ENCODE results near the gene CEACAM3. TPM values are rescaled to one million over a fixed set of nuclear protein-coding genes. Genes with fewer than 3 reads are reported as not detected.
A peak's percentile ranks its signal among the peaks of the same experiment; 100 is the strongest.
"Not testable (repeated sequence)": the region's sequence is repeated elsewhere in the genome, so short reads cannot be mapped to it uniquely, and the experiment has no call there.

CEACAM3 gene
- total RNA-seq, 1 experiment from 2014 or later = not detected

DNA sequence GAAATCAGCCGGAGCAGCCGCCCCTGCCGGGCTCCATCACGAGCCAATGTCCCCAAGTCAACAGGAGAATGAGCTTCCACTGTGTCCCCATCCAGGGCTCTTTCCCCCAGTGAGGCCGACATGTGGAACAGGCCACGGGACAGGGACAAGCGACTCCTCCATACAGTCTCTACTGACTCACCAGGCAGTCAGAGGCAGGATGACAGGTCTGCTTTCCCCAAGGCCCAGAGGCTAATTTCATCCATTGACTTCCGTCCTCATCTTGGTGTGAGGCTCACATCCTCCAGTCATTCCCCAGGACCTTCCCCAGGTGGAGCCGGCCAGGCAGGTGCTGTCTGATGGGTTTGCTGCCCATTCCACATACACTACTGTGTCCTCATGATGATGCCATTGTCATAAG is 37.5 kb upstream of the CEACAM3 start:
- Histone ChIP-seq H3K9me3 (ENCODE audit: low read length) (no peaks in the 10 kb centered on the region), H3K27ac (ENCODE audit: low read length) (no peak overlapping the region), H2AFZ (ENCODE audit: low read length) (no peak overlapping the region), H3K4me2 (ENCODE audit: low read depth, low read length, poor library complexity, severe bottlenecking) (no peak overlapping the region), H3K9me2 (replicated peaks; ENCODE audit: insufficient read depth, low read length) (no peaks in the 10 kb centered on the region), H3K4me1 (ENCODE audit: low read length) (no peaks in the 10 kb centered on the region), H3K9ac (ENCODE audit: low read length) (no peak overlapping the region), H3K79me2 (ENCODE audit: low read length) (no peaks in the 10 kb centered on the region), H4K20me1 (ENCODE audit: insufficient read depth, low read depth, low read length) (no peaks in the 10 kb centered on the region), H3K36me3 (ENCODE audit: insufficient read depth, low read length) (no peaks in the 10 kb centered on the region), H3K4me3 (ENCODE audit: low read length) (no peak overlapping the region), H3K27me3 (ENCODE audit: low read length) (no peaks in the 10 kb centered on the region)
- no peak for DNase-seq

DNA sequence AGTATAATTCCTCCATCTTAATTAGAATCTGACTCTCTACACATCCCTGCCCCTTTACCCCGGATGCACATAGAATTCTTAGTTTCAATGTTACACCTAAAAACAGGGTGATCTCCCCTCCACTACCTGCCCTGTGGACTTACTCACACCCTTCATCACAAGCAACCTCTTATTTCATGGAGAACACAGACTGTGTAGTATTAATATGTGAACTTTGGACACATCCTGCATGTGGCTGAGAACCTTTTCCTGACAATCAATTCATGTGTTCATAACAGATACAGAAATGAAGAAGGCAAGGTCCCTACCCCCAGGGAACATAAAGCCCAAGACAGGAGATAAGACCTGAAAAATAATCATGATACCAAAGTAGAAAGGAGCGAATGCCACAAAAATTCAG is 29.3 kb upstream of the CEACAM3 start:
- no peaks in the 10 kb centered on the region for H4K20me1 ChIP-seq (ENCODE audit: insufficient read depth, low read depth, low read length)
- no peaks in the 10 kb centered on the region for H3K36me3 ChIP-seq (ENCODE audit: insufficient read depth, low read length)
- DNase-seq = no peak
- no peaks in the 10 kb centered on the region for H3K79me2 ChIP-seq (ENCODE audit: low read length)
- no peaks in the 10 kb centered on the region for H3K27me3 ChIP-seq (ENCODE audit: low read length)
- H3K9ac ChIP-seq (ENCODE audit: low read length) = no peak overlapping the region
- no peak overlapping the region for H3K4me2 ChIP-seq (ENCODE audit: low read depth, low read length, poor library complexity, severe bottlenecking)
- no peak overlapping the region for H3K4me3 ChIP-seq (ENCODE audit: low read length)
- H3K27ac ChIP-seq (ENCODE audit: low read length) = no peak overlapping the region
- H3K9me3 ChIP-seq (ENCODE audit: low read length) = no peaks in the 10 kb centered on the region
- no peaks in the 10 kb centered on the region for H3K4me1 ChIP-seq (ENCODE audit: low read length)
- H2AFZ ChIP-seq (ENCODE audit: low read length) = no peak overlapping the region
- H3K9me2 ChIP-seq (replicated peaks; ENCODE audit: insufficient read depth, low read length) = no peaks in the 10 kb centered on the region

DNA sequence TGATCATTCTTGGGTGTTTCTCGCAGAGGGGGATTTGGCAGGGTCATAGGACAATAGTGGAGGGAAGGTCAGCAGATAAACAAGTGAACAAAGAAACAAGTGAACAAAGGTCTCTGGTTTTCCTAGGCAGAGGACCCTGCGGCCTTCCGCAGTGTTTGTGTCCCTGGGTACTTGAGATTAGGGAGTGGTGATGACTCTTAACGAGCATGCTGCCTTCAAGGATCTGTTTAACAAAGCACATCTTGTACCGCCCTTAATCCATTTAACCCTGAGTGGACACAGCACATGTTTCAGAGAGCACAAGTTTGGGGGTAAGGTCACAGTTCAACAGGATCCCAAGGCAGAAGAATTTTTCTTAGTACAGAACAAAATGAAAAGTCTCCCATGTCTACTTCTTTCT is 28.3 kb upstream of the CEACAM3 start:
- not testable (repeated sequence) for H3K36me3 ChIP-seq (ENCODE audit: insufficient read depth, low read length); H3K9ac ChIP-seq (ENCODE audit: low read length)

DNA sequence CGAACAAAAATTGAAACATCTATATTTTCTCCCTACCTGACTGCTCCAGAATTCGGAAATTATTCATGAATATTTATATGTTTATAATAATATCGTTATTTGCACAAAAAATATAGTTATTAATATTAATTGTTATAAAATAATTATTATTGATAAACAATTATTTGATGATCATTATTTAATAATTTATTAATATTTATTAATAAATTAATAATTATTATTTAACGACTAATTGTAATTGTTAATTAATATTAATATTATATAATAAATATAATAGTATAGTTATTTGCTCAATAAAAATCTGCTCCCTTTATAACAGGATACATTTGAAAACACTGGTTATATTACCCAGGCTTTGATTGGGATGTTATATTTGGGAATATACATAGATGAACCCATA is 26.8 kb upstream of the CEACAM3 start:
- no peaks in the 10 kb centered on the region for H4K20me1 ChIP-seq (ENCODE audit: insufficient read depth, low read depth, low read length)
- H3K4me1 ChIP-seq (ENCODE audit: low read length) = no peaks in the 10 kb centered on the region
- H3K36me3 ChIP-seq (ENCODE audit: insufficient read depth, low read length) = no peaks in the 10 kb centered on the region
- no peaks in the 10 kb centered on the region for H3K79me2 ChIP-seq (ENCODE audit: low read length)
- no peak overlapping the region for H2AFZ ChIP-seq (ENCODE audit: low read length)
- no peaks in the 10 kb centered on the region for H3K9me3 ChIP-seq (ENCODE audit: low read length)
- DNase-seq = no peak
- H3K27me3 ChIP-seq (ENCODE audit: low read length) = no peaks in the 10 kb centered on the region
- H3K9me2 ChIP-seq (replicated peaks; ENCODE audit: insufficient read depth, low read length) = no peaks in the 10 kb centered on the region
- H3K27ac ChIP-seq (ENCODE audit: low read length) = no peak overlapping the region
- H3K9ac ChIP-seq (ENCODE audit: low read length) = no peak overlapping the region
- no peak overlapping the region for H3K4me3 ChIP-seq (ENCODE audit: low read length)
- H3K4me2 ChIP-seq (ENCODE audit: low read depth, low read length, poor library complexity, severe bottlenecking) = no peak overlapping the region

More for the DNA sequence above, 28.3 kb upstream of the CEACAM3 start:
- H3K4me2 ChIP-seq (ENCODE audit: low read depth, low read length, poor library complexity, severe bottlenecking); H3K27me3 ChIP-seq (ENCODE audit: low read length); DNase-seq; H3K4me1 ChIP-seq (ENCODE audit: low read length); H3K4me3 ChIP-seq (ENCODE audit: low read length); H2AFZ ChIP-seq (ENCODE audit: low read length); H3K9me2 ChIP-seq (replicated peaks; ENCODE audit: insufficient read depth, low read length); H4K20me1 ChIP-seq (ENCODE audit: insufficient read depth, low read depth, low read length); H3K79me2 ChIP-seq (ENCODE audit: low read length); H3K27ac ChIP-seq (ENCODE audit: low read length); H3K9me3 ChIP-seq (ENCODE audit: low read length): not testable (repeated sequence)

DNA sequence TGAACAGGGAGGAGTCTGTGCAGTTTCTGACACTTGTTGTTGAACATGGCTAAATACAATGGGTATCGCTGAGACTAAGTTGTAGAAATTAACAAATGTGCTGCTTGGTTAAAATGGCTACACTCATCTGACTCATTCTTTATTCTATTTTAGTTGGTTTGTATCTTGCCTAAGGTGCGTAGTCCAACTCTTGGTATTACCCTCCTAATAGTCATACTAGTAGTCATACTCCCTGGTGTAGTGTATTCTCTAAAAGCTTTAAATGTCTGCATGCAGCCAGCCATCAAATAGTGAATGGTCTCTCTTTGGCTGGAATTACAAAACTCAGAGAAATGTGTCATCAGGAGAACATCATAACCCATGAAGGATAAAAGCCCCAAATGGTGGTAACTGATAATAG is 25.0 kb upstream of the CEACAM3 start:
- Histone ChIP-seq H3K4me1 (ENCODE audit: low read length) (no peaks in the 10 kb centered on the region), H3K79me2 (ENCODE audit: low read length) (no peaks in the 10 kb centered on the region), H3K9ac (ENCODE audit: low read length) (no peak overlapping the region), H3K9me2 (replicated peaks; ENCODE audit: insufficient read depth, low read length) (no peaks in the 10 kb centered on the region), H3K27ac (ENCODE audit: low read length) (no peak overlapping the region), H3K4me2 (ENCODE audit: low read depth, low read length, poor library complexity, severe bottlenecking) (no peak overlapping the region), H3K4me3 (ENCODE audit: low read length) (no peak overlapping the region), H3K27me3 (ENCODE audit: low read length) (no peaks in the 10 kb centered on the region), H2AFZ (ENCODE audit: low read length) (no peak overlapping the region), H4K20me1 (ENCODE audit: insufficient read depth, low read depth, low read length) (no peaks in the 10 kb centered on the region), H3K9me3 (ENCODE audit: low read length) (no peaks in the 10 kb centered on the region), H3K36me3 (ENCODE audit: insufficient read depth, low read length) (no peaks in the 10 kb centered on the region)
- DNase-seq = no peak

DNA sequence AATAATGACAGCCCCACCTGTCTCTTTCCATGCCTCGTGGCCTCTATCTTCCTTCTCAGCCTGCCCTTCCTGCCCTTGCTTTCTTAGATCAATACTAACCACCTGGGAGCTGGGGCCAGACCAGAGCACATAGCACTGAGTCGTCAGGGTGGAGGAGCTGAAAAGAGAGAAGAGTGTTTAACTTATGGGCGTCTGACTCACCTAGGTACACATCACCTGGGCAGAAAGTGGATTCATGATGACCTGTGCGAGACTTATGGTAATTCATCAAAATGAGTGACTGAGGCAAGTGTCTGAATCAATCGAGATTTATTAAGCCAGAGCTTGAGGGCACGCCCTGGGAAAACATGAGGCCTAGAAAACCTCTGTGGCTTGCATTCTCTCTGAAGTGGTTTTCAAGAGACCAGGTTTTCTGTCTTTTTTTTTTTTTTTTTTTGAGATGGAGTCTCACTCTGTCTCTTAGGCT is 21.8 kb upstream of the CEACAM3 start:
- no peak overlapping the region for H3K27ac ChIP-seq (ENCODE audit: low read length)
- H3K36me3 ChIP-seq (ENCODE audit: insufficient read depth, low read length) = no peaks in the 10 kb centered on the region
- H3K4me3 ChIP-seq (ENCODE audit: low read length) = no peak overlapping the region
- no peaks in the 10 kb centered on the region for H3K79me2 ChIP-seq (ENCODE audit: low read length)
- DNase-seq = no peak
- no peaks in the 10 kb centered on the region for H3K27me3 ChIP-seq (ENCODE audit: low read length)
- H3K9me3 ChIP-seq (ENCODE audit: low read length) = no peaks in the 10 kb centered on the region
- H3K4me1 ChIP-seq (ENCODE audit: low read length) = no peaks in the 10 kb centered on the region
- no peaks in the 10 kb centered on the region for H4K20me1 ChIP-seq (ENCODE audit: insufficient read depth, low read depth, low read length)
- H3K9me2 ChIP-seq (replicated peaks; ENCODE audit: insufficient read depth, low read length) = no peaks in the 10 kb centered on the region
- no peak overlapping the region for H3K9ac ChIP-seq (ENCODE audit: low read length)
- no peak overlapping the region for H2AFZ ChIP-seq (ENCODE audit: low read length)
- H3K4me2 ChIP-seq (ENCODE audit: low read depth, low read length, poor library complexity, severe bottlenecking) = no peak overlapping the region

DNA sequence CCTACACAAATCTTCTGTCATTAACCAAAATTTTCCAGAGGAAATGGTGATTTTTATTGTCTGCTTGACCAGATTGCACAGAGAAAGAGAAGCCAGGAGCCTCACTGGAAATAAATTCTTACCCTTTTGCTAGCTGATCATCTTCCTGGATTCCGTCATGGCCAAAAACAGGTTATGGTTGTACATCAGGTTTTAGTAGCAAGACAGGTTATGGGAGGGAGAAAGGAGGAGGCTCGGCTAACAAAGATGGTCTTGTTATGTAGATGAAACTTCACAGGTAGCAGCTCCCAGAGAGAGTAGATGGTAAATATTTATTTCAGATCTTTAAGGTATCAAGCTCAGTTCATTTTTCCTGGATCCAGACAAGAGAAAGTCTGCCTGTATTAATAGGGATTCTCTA is 19.7 kb upstream of the CEACAM3 start:
- Histone ChIP-seq H2AFZ (ENCODE audit: low read length) (no peak overlapping the region), H3K9ac (ENCODE audit: low read length) (no peak overlapping the region), H3K36me3 (ENCODE audit: insufficient read depth, low read length) (no peaks in the 10 kb centered on the region), H3K27me3 (ENCODE audit: low read length) (no peaks in the 10 kb centered on the region), H4K20me1 (ENCODE audit: insufficient read depth, low read depth, low read length) (no peaks in the 10 kb centered on the region), H3K9me3 (ENCODE audit: low read length) (no peaks in the 10 kb centered on the region), H3K9me2 (replicated peaks; ENCODE audit: insufficient read depth, low read length) (no peaks in the 10 kb centered on the region), H3K27ac (ENCODE audit: low read length) (no peak overlapping the region), H3K4me3 (ENCODE audit: low read length) (no peak overlapping the region), H3K4me1 (ENCODE audit: low read length) (no peaks in the 10 kb centered on the region), H3K4me2 (ENCODE audit: low read depth, low read length, poor library complexity, severe bottlenecking) (no peak overlapping the region), H3K79me2 (ENCODE audit: low read length) (no peaks in the 10 kb centered on the region)
- no peak for DNase-seq

DNA sequence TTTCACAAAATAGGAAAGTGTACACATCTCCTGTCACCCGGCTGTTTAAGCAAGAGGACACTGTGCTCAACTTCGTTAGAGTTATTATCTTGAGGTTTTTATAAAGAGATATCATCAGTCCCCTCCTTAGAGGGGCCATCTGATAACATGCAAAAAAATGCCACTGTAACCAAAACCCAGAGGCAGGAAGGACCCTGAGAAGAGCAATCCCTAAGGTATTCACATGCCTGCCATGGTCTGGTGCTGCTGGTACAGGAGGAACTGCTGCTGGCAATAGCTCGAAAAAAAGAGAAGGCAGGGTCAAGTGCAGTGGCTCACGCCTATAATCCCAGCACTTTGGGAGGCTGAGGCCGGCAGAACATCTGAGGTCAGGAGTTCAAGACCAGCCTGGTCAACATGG is 12.8 kb upstream of the CEACAM3 start:
- Histone ChIP-seq H2AFZ (ENCODE audit: low read length) (no peak overlapping the region), H3K9ac (ENCODE audit: low read length) (no peak overlapping the region), H3K4me2 (ENCODE audit: low read depth, low read length, poor library complexity, severe bottlenecking) (no peak overlapping the region), H3K79me2 (ENCODE audit: low read length) (no peaks in the 10 kb centered on the region), H3K9me2 (replicated peaks; ENCODE audit: insufficient read depth, low read length) (no peaks in the 10 kb centered on the region), H3K9me3 (ENCODE audit: low read length) (no peaks in the 10 kb centered on the region), H3K36me3 (ENCODE audit: insufficient read depth, low read length) (no peaks in the 10 kb centered on the region), H3K4me1 (ENCODE audit: low read length) (peaks cover 22% of the 10 kb centered on the region), H3K4me3 (ENCODE audit: low read length) (no peak overlapping the region), H3K27me3 (ENCODE audit: low read length) (no peaks in the 10 kb centered on the region), H4K20me1 (ENCODE audit: insufficient read depth, low read depth, low read length) (no peaks in the 10 kb centered on the region), H3K27ac (ENCODE audit: low read length) (no peak overlapping the region)
- DNase-seq = peak; percentile 64

DNA sequence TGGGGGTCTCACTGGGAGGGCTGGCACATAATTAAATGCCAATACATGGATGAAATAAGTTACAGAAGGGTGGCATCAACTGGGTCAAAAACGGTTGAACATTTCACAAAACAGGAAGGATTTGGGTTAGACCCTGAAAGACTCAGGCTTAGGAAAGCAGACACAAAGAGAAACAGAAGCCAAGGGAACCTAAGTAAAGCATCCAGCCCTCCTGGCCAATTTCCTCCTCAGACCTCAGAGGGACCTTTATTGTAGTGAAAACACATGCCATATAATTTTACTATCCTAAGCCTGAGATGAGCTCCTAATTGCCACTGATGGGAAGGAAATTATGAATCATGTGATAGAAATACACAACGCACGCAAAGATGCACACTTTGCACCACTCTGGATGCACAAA is 12.1 kb upstream of the CEACAM3 start:
- H3K9ac ChIP-seq (ENCODE audit: low read length) = no peak overlapping the region
- no peaks in the 10 kb centered on the region for H3K36me3 ChIP-seq (ENCODE audit: insufficient read depth, low read length)
- H3K9me3 ChIP-seq (ENCODE audit: low read length) = no peaks in the 10 kb centered on the region
- no peak overlapping the region for H2AFZ ChIP-seq (ENCODE audit: low read length)
- no peak for DNase-seq
- no peak overlapping the region for H3K4me2 ChIP-seq (ENCODE audit: low read depth, low read length, poor library complexity, severe bottlenecking)
- H3K9me2 ChIP-seq (replicated peaks; ENCODE audit: insufficient read depth, low read length) = no peaks in the 10 kb centered on the region
- H3K27ac ChIP-seq (ENCODE audit: low read length) = no peak overlapping the region
- H3K4me1 ChIP-seq (ENCODE audit: low read length) = peaks cover 22% of the 10 kb centered on the region
- no peaks in the 10 kb centered on the region for H3K27me3 ChIP-seq (ENCODE audit: low read length)
- no peaks in the 10 kb centered on the region for H3K79me2 ChIP-seq (ENCODE audit: low read length)
- H4K20me1 ChIP-seq (ENCODE audit: insufficient read depth, low read depth, low read length) = no peaks in the 10 kb centered on the region
- no peak overlapping the region for H3K4me3 ChIP-seq (ENCODE audit: low read length)
